Naive thymus-derived CD8-positive, alpha-beta T cell (primary cell): ENCODE measurements around the gene SLC9A1. TPM values are rescaled to one million over a fixed set of nuclear protein-coding genes. Genes with fewer than 3 reads are reported as not detected.

Source experiments
- ATAC-seq, 2 donors: fragments of 150-1000 bp; cut with Tn5 transposase in 1 of 2; sonication (Bioruptor Pico), chemical (Tn5 transposase) in 1 of 2; 1 replicate in 1 of 2; 2 replicates in 1 of 2; pipeline ENCODE4 v1.10.0; 2021; ENCODE audit warnings: mild to moderate bottlenecking in 2 of 2, moderate library complexity in 2 of 2
- POLR2A ChIA-PET: fragments of 350-600 bp; sonication (Branson Sonifier 250); formaldehyde crosslinking; loops from one replicate; lab custom pipeline; 2021; ENCODE audit warnings: antibody characterized with exemption; lab: Charles Lee
- DNase-seq, 10 donors: peaks; one replicate each; pipeline versions ENCODE4 v3.0.0 to v3.0.0-alpha.2; 2020 to 2022
- H3K27ac Mint-ChIP-seq, 10 donors: one replicate each; pipeline ENCODE4 v1.8.0; 2020 to 2022; ENCODE audit warnings: mild to moderate bottlenecking in 10 of 10, mixed read lengths in 10 of 10, moderate library complexity in 4 of 10, inconsistent platforms in 1 of 10
- H3K27me3 Mint-ChIP-seq, 5 donors: one replicate each; pipeline ENCODE4 v1.8.0; 2021 to 2022; ENCODE audit warnings: mixed read lengths in 5 of 5
- H3K36me3 Mint-ChIP-seq, 3 donors: one replicate each; pipeline ENCODE4 v1.8.0; 2020 to 2022; ENCODE audit warnings: mixed read lengths in 3 of 3, mild to moderate bottlenecking in 2 of 3, inconsistent platforms in 1 of 3
- H3K4me1 Mint-ChIP-seq, 4 donors: one replicate each; pipeline ENCODE4 v1.8.0; 2021 to 2022; ENCODE audit warnings: mixed read lengths in 4 of 4
- H3K4me3 Mint-ChIP-seq, 10 donors: one replicate each; pipeline ENCODE4 v1.8.0; 2020 to 2022; ENCODE audit warnings: mild to moderate bottlenecking in 10 of 10, mixed read lengths in 10 of 10, moderate library complexity in 6 of 10, inconsistent platforms in 1 of 10
- H3K9me3 Mint-ChIP-seq, 9 donors: one replicate each; pipeline ENCODE4 v1.8.0; 2020 to 2022; ENCODE audit warnings: mixed read lengths in 9 of 9, mild to moderate bottlenecking in 3 of 9, inconsistent platforms in 1 of 9, moderate library complexity in 1 of 9
- polyA plus RNA-seq, 3 donors: library from polyadenylated mRNA; unstranded; fragments of 300-500 nt; fragmentation: Illumina TruSeq; gene quantifications; one replicate each; pipeline ENCODE4 v1.2.3, GENCODE V29; 2021
- total RNA-seq, 8 experiments: library from RNA in 2 of 8; stranded (reverse) in 2 of 8; gene quantifications; one replicate each; pipeline ENCODE4 v1.2.3 and lab custom pipeline; 2021 to 2026

SLC9A1 gene
- total and polyA plus RNA-seq, 5 experiments from 2014 or later: 4.5 to 17.7 (median 14.2) TPM

- DNase-seq (no peak), ATAC-seq (no peak)
- peaks cover 45 to 87% (median 81%) of the 10 kb centered on the region in 4 donors for H3K4me1 Mint-ChIP-seq
- H3K9me3 Mint-ChIP-seq: no peaks in the 10 kb centered on the region
- POLR2A ChIA-PET: interaction anchor here (0.6 to 11.0 kb wide), 3 partner anchors 12 to 516 kb away, joined by 4 to 199 read pairs (median 53); partner anchors contain the start of gene SLC9A1
- H3K27me3 Mint-ChIP-seq: no peaks in the 10 kb centered on the region
- peaks cover 0 to 2% (median 0%) of the 10 kb centered on the region in 3 donors for H3K36me3 Mint-ChIP-seq
- peak overlapping the region in 1 of 10 donors; percentile 38 for H3K4me3 Mint-ChIP-seq
- H3K27ac Mint-ChIP-seq: peak overlapping the region; percentile 24 to 100 (median 62)
Observed at GRCh38 chr1:27139980-27140379, 14.9 kb downstream of the SLC9A1 start.

- POLR2A ChIA-PET: interaction anchor here (0.8 to 11.0 kb wide), 4 partner anchors 9 to 253 kb away, joined by 3 to 199 read pairs (median 28); partner anchors contain the start of genes GPR3 and SLC9A1
- no peaks in the 10 kb centered on the region for H3K9me3 Mint-ChIP-seq
- peak overlapping the region in 4 of 10 donors; percentile 11 to 62 (median 32) for H3K4me3 Mint-ChIP-seq
- H3K27ac Mint-ChIP-seq: peak overlapping the region; percentile 49 to 100 (median 90)
- no peak for DNase-seq
- H3K36me3 Mint-ChIP-seq: peaks cover 0 to 5% (median 5%) of the 10 kb centered on the region in 3 donors
- H3K27me3 Mint-ChIP-seq: no peaks in the 10 kb centered on the region
- H3K4me1 Mint-ChIP-seq: peaks cover 40 to 80% (median 78%) of the 10 kb centered on the region in 4 donors
- ATAC-seq: no peak
Observed at GRCh38 chr1:27138927-27139326, 16.0 kb downstream of the SLC9A1 start.

- Mint-ChIP-seq H3K4me3 (peak overlapping the region in 9 of 10 donors; percentile 1 to 85 (median 59)), H3K4me1 (peaks cover 37 to 75% (median 74%) of the 10 kb centered on the region in 4 donors), H3K9me3 (no peaks in the 10 kb centered on the region), H3K27ac (peak overlapping the region; percentile 98 to 100 (median 100)), H3K36me3 (peaks cover 0 to 6% (median 5%) of the 10 kb centered on the region in 3 donors), H3K27me3 (no peaks in the 10 kb centered on the region)
- POLR2A ChIA-PET: interaction anchor here (0.8 to 11.0 kb wide), 5 partner anchors 8 to 254 kb away, joined by 3 to 199 read pairs (median 4); partner anchors contain the start of genes GPR3 and SLC9A1
- ATAC-seq (no peak), DNase-seq (no peak)
Observed at GRCh38 chr1:27138368-27138767, 16.6 kb downstream of the SLC9A1 start.

- ATAC-seq: peak in 1 of 2 donors; percentile 5
- Mint-ChIP-seq H3K27me3 (no peaks in the 10 kb centered on the region), H3K4me3 (peak overlapping the region; percentile 85 to 93 (median 89)), H3K4me1 (peaks cover 30 to 68% (median 66%) of the 10 kb centered on the region in 4 donors), H3K9me3 (no peaks in the 10 kb centered on the region), H3K36me3 (peaks cover 0 to 8% (median 5%) of the 10 kb centered on the region in 3 donors), H3K27ac (peak overlapping the region; percentile 98 to 100 (median 100))
- DNase-seq: no peak
- POLR2A ChIA-PET: interaction anchor here (1.0 to 11.0 kb wide), 4 partner anchors 8 to 24 kb away, joined by 3 to 199 read pairs (median 28); partner anchors contain the start of gene SLC9A1
Observed at GRCh38 chr1:27137544-27138075, 17.3 kb downstream of the SLC9A1 start.

GRCh38 chr1:27136998-27137542 is 17.9 kb downstream of the SLC9A1 start:
- peak overlapping the region; percentile 98 to 100 (median 100) for H3K27ac Mint-ChIP-seq
- H3K9me3 Mint-ChIP-seq: no peaks in the 10 kb centered on the region
- peak overlapping the region; percentile 85 to 93 (median 89) for H3K4me3 Mint-ChIP-seq
- peaks cover 29 to 65% (median 61%) of the 10 kb centered on the region in 4 donors for H3K4me1 Mint-ChIP-seq
- H3K27me3 Mint-ChIP-seq: no peaks in the 10 kb centered on the region
- H3K36me3 Mint-ChIP-seq: peaks cover 0 to 8% (median 5%) of the 10 kb centered on the region in 3 donors
- POLR2A ChIA-PET: interaction anchor here (0.6 to 11.0 kb wide), 6 partner anchors 9 to 1201 kb away, joined by 3 to 199 read pairs (median 3); partner anchors contain the start of genes FAM76A and SLC9A1
- ATAC-seq (peak; percentile 94 to 95), DNase-seq (peak; percentile 47 to 90 (median 74))

- peaks cover 26 to 59% (median 53%) of the 10 kb centered on the region in 4 donors for H3K4me1 Mint-ChIP-seq
- no peaks in the 10 kb centered on the region for H3K9me3 Mint-ChIP-seq
- H3K27me3 Mint-ChIP-seq: no peaks in the 10 kb centered on the region
- ATAC-seq: peak in 1 of 2 donors; percentile 9
- H3K27ac Mint-ChIP-seq: peak overlapping the region; percentile 98 to 100 (median 100)
- H3K36me3 Mint-ChIP-seq: peaks cover 0 to 8% (median 5%) of the 10 kb centered on the region in 3 donors
- DNase-seq: no peak
- POLR2A ChIA-PET: interaction anchor here (0.5 to 11.0 kb wide), 6 partner anchors 9 to 589 kb away, joined by 3 to 199 read pairs (median 4); partner anchors contain the start of genes FAM76A and SLC9A1
- peak overlapping the region in 9 of 10 donors; percentile 85 to 93 (median 89) for H3K4me3 Mint-ChIP-seq
Observed at GRCh38 chr1:27136236-27136551, 18.7 kb downstream of the SLC9A1 start.

- POLR2A ChIA-PET: interaction anchor here (0.5 to 11.0 kb wide), 7 partner anchors 10 to 590 kb away, joined by 3 to 199 read pairs (median 3); partner anchors contain the start of genes FAM76A and SLC9A1
Observed at GRCh38 chr1:27135541-27136235, 19.2 kb downstream of the SLC9A1 start.

GRCh38 chr1:27133991-27134390 is 20.9 kb downstream of the SLC9A1 start:
- DNase-seq (no peak), ATAC-seq (no peak)
- POLR2A ChIA-PET: interaction anchor here (0.6 to 11.0 kb wide), 2 partner anchors 18 to 224 kb away, joined by 3 to 199 read pairs; partner anchors contain the start of gene SLC9A1
- Mint-ChIP-seq H3K4me1 (peaks cover 19 to 50% (median 40%) of the 10 kb centered on the region in 4 donors), H3K4me3 (no peak overlapping the region), H3K27ac (peak overlapping the region in 4 of 10 donors; percentile 18 to 48 (median 32)), H3K36me3 (peaks cover 0 to 8% (median 5%) of the 10 kb centered on the region in 3 donors), H3K9me3 (no peaks in the 10 kb centered on the region), H3K27me3 (no peaks in the 10 kb centered on the region)

More at GRCh38 chr1:27135541-27136235, 19.2 kb downstream of the SLC9A1 start:
- Mint-ChIP-seq H3K36me3 (peaks cover 0 to 8% (median 5%) of the 10 kb centered on the region in 3 donors), H3K27ac (peak overlapping the region; percentile 98 to 100 (median 100)), H3K4me1 (peaks cover 26 to 61% (median 53%) of the 10 kb centered on the region in 4 donors), H3K27me3 (no peaks in the 10 kb centered on the region), H3K4me3 (peak overlapping the region in 8 of 10 donors; percentile 16 to 93 (median 86)), H3K9me3 (no peaks in the 10 kb centered on the region)
- ATAC-seq: peak; percentile 27 to 42
- peak in 1 of 10 donors; percentile 31 for DNase-seq

- peak overlapping the region in 1 of 10 donors; percentile 48 for H3K4me3 Mint-ChIP-seq
- H3K27me3 Mint-ChIP-seq: no peaks in the 10 kb centered on the region
- POLR2A ChIA-PET: no interaction called here
- H3K36me3 Mint-ChIP-seq: peaks cover 0 to 12% (median 5%) of the 10 kb centered on the region in 3 donors
- H3K9me3 Mint-ChIP-seq: no peaks in the 10 kb centered on the region
- DNase-seq (no peak), ATAC-seq (no peak)
- H3K4me1 Mint-ChIP-seq: peaks cover 15 to 42% (median 32%) of the 10 kb centered on the region in 4 donors
- peak overlapping the region in 2 of 10 donors; percentile 15 to 27 for H3K27ac Mint-ChIP-seq
Observed at GRCh38 chr1:27133158-27133557, 21.8 kb downstream of the SLC9A1 start.

GRCh38 chr1:27132624-27133023 is 22.3 kb downstream of the SLC9A1 start:
- Mint-ChIP-seq H3K36me3 (peaks cover 0 to 13% (median 8%) of the 10 kb centered on the region in 3 donors), H3K9me3 (no peaks in the 10 kb centered on the region), H3K27ac (peak overlapping the region in 1 of 10 donors; percentile 12), H3K4me1 (peaks cover 12 to 37% (median 27%) of the 10 kb centered on the region in 4 donors), H3K4me3 (no peak overlapping the region), H3K27me3 (no peaks in the 10 kb centered on the region)
- POLR2A ChIA-PET: no interaction called here
- DNase-seq (no peak), ATAC-seq (no peak)

- H3K9me3 Mint-ChIP-seq: no peaks in the 10 kb centered on the region
- H3K4me3 Mint-ChIP-seq: no peak overlapping the region
- no peak for DNase-seq
- no peak overlapping the region for H3K27ac Mint-ChIP-seq
- POLR2A ChIA-PET: no interaction called here
- H3K27me3 Mint-ChIP-seq: no peaks in the 10 kb centered on the region
- ATAC-seq: no peak
- peaks cover 12 to 32% (median 22%) of the 10 kb centered on the region in 4 donors for H3K4me1 Mint-ChIP-seq
- peaks cover 0 to 13% (median 8%) of the 10 kb centered on the region in 3 donors for H3K36me3 Mint-ChIP-seq
Observed at GRCh38 chr1:27132147-27132546, 22.8 kb downstream of the SLC9A1 start.

- Mint-ChIP-seq H3K4me1 (peaks cover 11 to 21% (median 13%) of the 10 kb centered on the region in 4 donors), H3K9me3 (no peaks in the 10 kb centered on the region), H3K36me3 (peaks cover 0 to 19% (median 8%) of the 10 kb centered on the region in 3 donors), H3K27me3 (no peaks in the 10 kb centered on the region), H3K27ac (peak overlapping the region in 2 of 10 donors; percentile 14 to 21), H3K4me3 (no peak overlapping the region)
- POLR2A ChIA-PET: no interaction called here
- ATAC-seq (no peak), DNase-seq (no peak)
Observed at GRCh38 chr1:27130798-27131197, 24.1 kb downstream of the SLC9A1 start.
